NK-92 (cell line): ENCODE measurements around the gene RPL10.

Experiments used
- DNase-seq: peaks from one replicate; lab custom pipeline; 2025; ENCODE audit not compliant: unreplicated experiment; lab: John Stamatoyannopoulos, UW

RPL10 gene

DNA sequence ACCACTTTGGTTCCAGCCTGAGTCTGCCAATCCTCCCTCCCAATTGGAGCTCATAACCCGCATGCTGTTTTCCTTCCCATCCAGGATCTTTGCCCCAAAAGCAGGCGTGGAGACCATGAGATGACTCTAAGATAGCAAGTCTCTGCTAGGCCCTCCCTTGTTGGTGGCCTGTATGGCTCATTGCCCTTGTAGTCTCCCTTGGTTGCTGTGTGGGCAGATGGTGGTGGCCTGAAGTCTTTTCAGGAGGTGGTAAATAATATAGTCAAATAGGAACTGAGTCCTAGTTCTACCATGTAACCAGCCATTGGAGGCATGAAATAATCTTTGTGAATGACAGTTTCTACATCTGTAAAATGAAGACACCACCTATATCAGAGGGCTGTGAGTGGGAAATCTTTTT, 31.5 kb downstream of the RPL10 start:
- no peak for DNase-seq

- no peak for DNase-seq
These were observed 32.3 kb downstream of the RPL10 start for GRCh38 chrX:154430479-154430878.

GRCh38 chrX:154430916-154431315, 32.7 kb downstream of the RPL10 start:
- DNase-seq, result no peak

DNA sequence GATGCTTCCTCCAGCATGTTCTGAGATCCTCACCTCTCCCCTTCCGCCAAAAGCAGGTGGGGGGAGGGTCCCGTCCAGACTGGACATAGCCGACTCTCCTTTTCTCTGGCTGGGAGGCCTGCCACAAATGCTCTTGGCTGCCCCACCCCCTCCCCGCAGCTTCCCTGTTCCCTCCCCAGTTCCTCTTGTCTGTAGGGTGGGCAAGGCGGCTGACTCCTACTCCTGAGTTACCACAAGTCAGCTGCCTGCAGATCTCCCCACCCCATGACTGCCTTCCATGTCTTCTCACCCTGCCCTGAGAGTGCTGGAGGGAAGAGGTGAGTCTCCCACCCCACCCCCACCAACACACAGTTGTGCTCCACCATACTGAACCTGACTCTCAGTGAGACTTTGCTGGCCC, 33.2 kb downstream of the RPL10 start:
- DNase-seq, result no peak

GRCh38 chrX:154432210-154432609, 34.0 kb downstream of the RPL10 start:
- DNase-seq, result no peak

- DNase-seq, result no peak
These were observed 35.4 kb downstream of the RPL10 start for GRCh38 chrX:154433605-154434004.

GRCh38 chrX:154434394-154435168, 36.4 kb downstream of the RPL10 start:
- no peak for DNase-seq

GRCh38 chrX:154435171-154435733, 37.1 kb downstream of the RPL10 start:
- no peak for DNase-seq

- no peak for DNase-seq
These were observed 38.3 kb downstream of the RPL10 start for GRCh38 chrX:154436374-154436982.

DNA sequence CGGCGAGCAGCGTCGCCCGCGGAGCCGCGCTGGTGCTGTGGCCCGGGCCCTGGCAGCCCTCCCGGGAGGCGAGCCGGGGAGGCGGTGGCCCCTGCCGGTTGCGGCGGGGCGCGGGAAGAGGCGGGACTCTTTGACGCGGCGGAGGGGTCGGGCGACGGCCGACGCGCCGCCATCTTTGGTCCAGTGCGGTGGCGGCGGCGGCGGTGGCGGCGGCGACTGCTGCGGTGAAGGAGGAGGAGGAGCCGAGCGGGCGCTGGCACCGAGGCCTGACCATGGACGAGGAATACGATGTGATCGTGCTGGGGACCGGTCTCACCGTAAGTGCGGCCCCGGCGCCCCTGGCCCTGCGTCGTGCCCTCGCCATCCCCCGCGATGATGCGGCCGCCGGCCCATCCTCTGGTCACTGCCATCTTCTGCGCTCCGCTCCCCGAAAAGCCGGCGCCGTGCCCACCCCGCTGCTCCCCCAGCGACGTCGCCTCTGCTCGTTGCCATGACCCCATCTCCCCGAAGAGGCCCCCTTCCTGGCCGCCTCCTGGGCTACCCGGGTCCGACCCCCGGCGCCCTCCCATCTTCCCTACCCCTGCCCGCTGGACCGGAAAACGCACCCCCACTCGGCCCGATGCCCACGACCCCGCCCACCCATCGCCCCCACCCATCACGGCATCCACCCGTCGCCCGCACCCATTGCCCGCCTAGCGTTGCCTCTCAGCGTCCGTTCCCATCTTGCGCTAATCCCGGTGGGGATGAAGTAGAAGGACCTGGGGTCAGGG, 39.0 kb downstream of the RPL10 start, which contains the start of gene GDI1:
GDI1 (plus strand) TSS at position 172 of the 770 bp plus-strand sequence; CDS start at position 273, 101 bp downstream.
- DNase-seq, result no peak

- DNase-seq, result no peak
These were observed 40.1 kb downstream of the RPL10 start for GRCh38 chrX:154437971-154438893.

GRCh38 chrX:154439841-154440240, 41.7 kb downstream of the RPL10 start:
- no peak for DNase-seq

DNA sequence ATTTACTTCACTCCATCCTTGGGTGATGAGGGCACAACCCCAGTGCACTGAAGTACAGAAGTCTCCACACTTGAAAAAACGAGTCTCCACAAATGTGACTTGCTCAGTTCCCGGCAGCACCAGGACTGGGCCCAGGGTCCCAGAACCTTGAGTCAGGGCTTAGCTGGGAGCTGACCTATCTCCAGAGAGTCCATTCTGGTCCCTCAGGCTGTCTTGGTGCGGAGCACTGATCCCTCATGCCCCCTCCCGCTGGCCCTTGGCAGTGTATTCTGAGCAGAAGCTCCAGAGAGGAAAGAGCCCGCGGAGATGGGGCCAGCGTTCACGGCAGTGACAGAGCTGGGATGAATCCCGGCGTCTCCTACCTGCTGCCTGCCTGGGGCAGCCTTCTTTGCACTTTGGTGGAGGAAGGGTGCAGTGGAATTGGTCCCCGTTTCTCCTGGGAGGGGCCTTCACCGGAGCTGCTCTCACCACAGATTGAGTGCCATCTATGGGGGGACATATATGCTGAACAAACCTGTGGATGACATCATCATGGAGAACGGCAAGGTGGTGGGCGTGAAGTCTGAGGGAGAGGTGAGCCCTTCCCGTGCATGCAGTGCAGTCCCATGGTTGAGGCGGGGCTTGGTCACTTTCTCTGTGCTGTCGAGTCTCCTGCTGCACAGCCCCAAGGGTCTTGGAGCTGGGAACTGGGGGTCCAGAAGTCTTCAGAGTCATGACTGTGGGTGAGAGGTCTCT, 42.6 kb downstream of the RPL10 start:
- DNase-seq, result no peak

DNA sequence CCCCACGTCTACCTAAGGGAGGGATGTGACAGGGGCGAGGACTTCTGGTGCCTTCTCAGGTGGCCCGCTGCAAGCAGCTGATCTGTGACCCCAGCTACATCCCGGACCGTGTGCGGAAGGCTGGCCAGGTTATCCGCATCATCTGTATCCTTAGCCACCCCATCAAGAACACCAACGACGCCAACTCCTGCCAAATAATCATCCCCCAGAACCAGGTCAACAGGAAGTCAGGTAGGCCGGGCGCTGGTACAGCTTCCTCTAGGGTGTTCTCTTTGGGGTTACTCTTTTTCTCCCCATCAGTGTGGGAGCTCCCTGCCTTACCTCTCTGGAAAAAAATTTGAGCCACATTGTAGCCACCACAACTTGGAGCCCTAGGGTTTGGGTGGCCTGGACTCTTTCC, 43.4 kb downstream of the RPL10 start:
- no peak for DNase-seq

DNA sequence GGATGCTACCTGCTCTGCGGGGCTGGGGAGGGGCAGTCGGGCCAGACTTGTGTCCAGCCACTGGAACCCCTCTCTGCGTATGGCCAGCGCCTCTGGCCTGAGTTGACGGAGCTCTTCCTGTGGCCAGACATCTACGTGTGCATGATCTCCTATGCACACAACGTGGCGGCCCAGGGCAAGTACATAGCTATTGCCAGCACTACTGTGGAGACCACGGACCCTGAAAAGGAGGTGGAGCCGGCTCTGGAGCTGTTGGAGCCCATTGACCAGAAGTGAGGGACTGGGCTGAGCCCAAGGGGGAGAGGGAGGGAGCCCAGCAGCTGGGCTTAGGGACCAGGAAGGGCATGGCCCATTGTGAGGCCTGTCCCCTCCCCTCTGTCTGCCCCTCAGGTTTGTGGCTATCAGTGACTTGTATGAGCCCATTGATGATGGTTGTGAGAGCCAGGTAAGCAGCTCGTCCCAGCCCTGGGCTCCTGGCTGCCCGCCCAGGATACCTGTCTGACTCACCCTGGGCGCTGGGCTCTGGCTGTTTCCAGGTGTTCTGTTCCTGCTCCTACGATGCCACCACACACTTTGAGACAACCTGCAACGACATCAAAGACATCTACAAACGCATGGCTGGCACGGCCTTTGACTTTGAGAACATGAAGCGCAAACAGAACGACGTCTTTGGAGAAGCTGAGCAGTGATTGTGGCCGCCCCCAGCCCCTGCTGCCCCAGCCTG, 44.0 kb downstream of the RPL10 start:
- no peak for DNase-seq

DNA sequence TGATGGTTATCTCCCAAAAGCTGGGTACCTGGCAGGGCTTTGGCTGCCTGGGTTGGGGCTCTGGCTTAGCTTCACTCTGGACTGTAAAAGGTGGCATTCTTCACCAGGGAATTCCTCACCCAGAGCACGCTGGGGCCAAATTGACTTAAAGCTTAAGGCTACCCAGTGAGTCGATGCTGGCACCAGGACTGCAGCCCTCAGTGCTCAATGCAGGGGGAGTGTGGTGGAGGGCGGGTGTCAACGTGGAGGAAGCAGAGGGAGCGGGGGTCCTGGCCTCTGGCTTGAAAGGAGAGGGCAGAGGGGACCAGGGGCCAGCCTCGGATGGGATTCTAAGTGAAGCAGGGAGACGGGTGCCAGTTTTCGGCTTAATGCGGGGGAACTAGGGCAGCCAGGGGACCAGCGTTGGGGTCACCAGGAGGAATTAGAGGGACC, 45.3 kb downstream of the RPL10 start:
- DNase-seq, result no peak

GRCh38 chrX:154443992-154444754, 46.0 kb downstream of the RPL10 start, which contains the start of gene FAM50A:
FAM50A (plus strand) TSS chrX:154444141; CDS start chrX:154444236, 95 bp downstream.
- no peak for DNase-seq

GRCh38 chrX:154444755-154445246, 46.6 kb downstream of the RPL10 start:
- no peak for DNase-seq
